Neural progenitor cell (in vitro differentiated cells): ENCODE measurements around the gene FKBP3. TPM values are rescaled to one million over a fixed set of nuclear protein-coding genes. Genes with fewer than 3 reads are reported as not detected.
A peak's percentile ranks its signal among the peaks of the same experiment; 100 is the strongest.
"Not testable (repeated sequence)": the region's sequence is repeated elsewhere in the genome, so short reads cannot be mapped to it uniquely, and the experiment has no call there.

ENCODE experiments used
- DNase-seq: peaks from one replicate; pipeline ENCODE4 v3.0.0-alpha.2; 2016; ENCODE audit warnings: low spot score
- H2AFZ ChIP-seq: fragments of 200-600 bp; sonication (generic); replicated peaks from 2 replicates; pipeline ENCODE4 v1.6.1; 2016; ENCODE audit warnings: antibody characterized with exemption
- H3F3A ChIP-seq: fragments of 200-600 bp; sonication (generic); 2 replicates; pipeline ENCODE4 v1.6.1; 2016; ENCODE audit warnings: antibody characterized with exemption, low read depth
- H3K27ac ChIP-seq: fragments of 200-600 bp; sonication (generic); 2 replicates; pipeline ENCODE4 v1.5.1; 2016; ENCODE audit warnings: mild to moderate bottlenecking
- H3K27me3 ChIP-seq: fragments of 200-600 bp; sonication (generic); 2 replicates; pipeline ENCODE4 v1.6.1; 2016; ENCODE audit warnings: mild to moderate bottlenecking, moderate library complexity
- H3K36me3 ChIP-seq: fragments of 200-600 bp; sonication (generic); 2 replicates; pipeline ENCODE4 v1.5.1; 2016
- H3K4me1 ChIP-seq: fragments of 200-600 bp; sonication (generic); 2 replicates; pipeline ENCODE4 v1.6.1; 2016; ENCODE audit warnings: mixed run types
- H3K4me2 ChIP-seq: fragments of 200-600 bp; sonication (generic); 2 replicates; pipeline ENCODE4 v1.6.1; 2016
- H3K4me3 ChIP-seq: fragments of 200-600 bp; sonication (generic); 2 replicates; pipeline ENCODE4 v1.5.1; 2016
- H3K79me2 ChIP-seq: fragments of 200-600 bp; sonication (generic); 2 replicates; pipeline ENCODE4 v1.6.1; 2016; ENCODE audit warnings: low read depth
- H3K9ac ChIP-seq: fragments of 200-600 bp; sonication (generic); 2 replicates; pipeline ENCODE4 v1.6.1; 2016
- H3K9me3 ChIP-seq: fragments of 200-600 bp; sonication (generic); 2 replicates; pipeline ENCODE4 v1.5.1; 2016; ENCODE audit warnings: low read depth
- H4K20me1 ChIP-seq: fragments of 200-600 bp; sonication (generic); 2 replicates; pipeline ENCODE4 v1.6.1; 2016; ENCODE audit warnings: low read depth
- H3K27ac Mint-ChIP-seq: 3 replicates; pipeline ENCODE4 v1.8.0; 2021; ENCODE audit warnings: mixed read lengths
- H3K27me3 Mint-ChIP-seq: 2 replicates; pipeline ENCODE4 v1.8.0; 2022; ENCODE audit warnings: low read depth, mild to moderate bottlenecking, inconsistent platforms, moderate library complexity, mixed read lengths; ENCODE audit not compliant: insufficient read depth
- H3K36me3 Mint-ChIP-seq: 3 replicates; pipeline ENCODE4 v1.8.0; 2021; ENCODE audit warnings: mixed read lengths
- H3K4me1 Mint-ChIP-seq: 3 replicates; pipeline ENCODE4 v1.8.0; 2021; ENCODE audit warnings: mixed read lengths
- H3K4me3 Mint-ChIP-seq: 3 replicates; pipeline ENCODE4 v1.8.0; 2021; ENCODE audit warnings: mild to moderate bottlenecking, moderate library complexity, mixed read lengths
- H3K9me3 Mint-ChIP-seq: 3 replicates; pipeline ENCODE4 v1.8.0; 2020; ENCODE audit warnings: mixed read lengths
- CTCF ChIP-seq: fragments of 200-600 bp; sonication (generic); IDR thresholded peaks from 2 replicates; pipeline ENCODE4 v1.5.1; 2017; ENCODE audit warnings: antibody characterized with exemption, mild to moderate bottlenecking
- EZH2 ChIP-seq: fragments of 200-600 bp; sonication (generic); IDR thresholded peaks from 2 replicates; pipeline ENCODE4 v1.6.1; 2017; ENCODE audit warnings: antibody characterized with exemption, mild to moderate bottlenecking, moderate library complexity
- EZH2phosphoT487 ChIP-seq: fragments of 200-600 bp; sonication (generic); IDR thresholded peaks from 2 replicates; pipeline ENCODE4 v1.6.1; 2017; ENCODE audit warnings: antibody characterized with exemption
- total RNA-seq: library from RNA; depleted of rRNA; stranded (reverse); fragments of >200 nt; gene quantifications from 2 replicates; pipeline ENCODE4 v1.2.3, GENCODE V29; 2015; ENCODE audit warnings: low replicate concordance

Gene FKBP3
- total RNA-seq, 1 donor from 2014 or later, result 209 TPM

GRCh38 chr14:45144658-45145057 is 10.4 kb upstream of the FKBP3 start:
- H3K27me3 Mint-ChIP-seq, result no peaks in the 10 kb centered on the region
- Histone ChIP-seq H3K9me3 (no peaks in the 10 kb centered on the region), H3K9ac (no peak overlapping the region), H4K20me1 (no peaks in the 10 kb centered on the region), H3K4me2 (no peak overlapping the region), H3K4me3 (no peak overlapping the region), H3F3A (no peaks in the 10 kb centered on the region), H3K27ac (no peak overlapping the region), H2AFZ (no peak overlapping the region), H3K27me3 (no peaks in the 10 kb centered on the region), H3K36me3 (peaks cover 6% of the 10 kb centered on the region), H3K79me2 (peaks cover 62% of the 10 kb centered on the region), H3K4me1 (no peaks in the 10 kb centered on the region)
- no peaks in the 10 kb centered on the region for H3K9me3 Mint-ChIP-seq
- H3K27ac Mint-ChIP-seq, result no peak overlapping the region
- H3K4me1 Mint-ChIP-seq, result no peaks in the 10 kb centered on the region
- no peak for DNase-seq
- TF ChIP-seq EZH2phosphoT487, result no peak
- TF ChIP-seq CTCF, result no peak
- no peak for TF ChIP-seq EZH2
- H3K36me3 Mint-ChIP-seq, result peaks cover 12% of the 10 kb centered on the region
- H3K4me3 Mint-ChIP-seq, result no peak overlapping the region

GRCh38 chr14:45142083-45142482 is 7.8 kb upstream of the FKBP3 start:
- H3F3A ChIP-seq, H3K36me3 ChIP-seq, H3K4me3 ChIP-seq, H3K4me2 ChIP-seq, H3K9me3 Mint-ChIP-seq, H3K27me3 ChIP-seq, H3K9ac ChIP-seq, H4K20me1 ChIP-seq, H3K27ac ChIP-seq, DNase-seq, H3K4me3 Mint-ChIP-seq, H2AFZ ChIP-seq, H3K27ac Mint-ChIP-seq, H3K9me3 ChIP-seq, H3K27me3 Mint-ChIP-seq: not testable (repeated sequence)
- Histone ChIP-seq H3K4me1 (peaks cover 17% of the 10 kb centered on the region), H3K79me2 (peaks cover 81% of the 10 kb centered on the region)
- Mint-ChIP-seq H3K4me1 (peaks cover 16% of the 10 kb centered on the region), H3K36me3 (peaks cover 12% of the 10 kb centered on the region)

- H3K4me1 Mint-ChIP-seq, result peaks cover 18% of the 10 kb centered on the region
- Histone ChIP-seq H3K4me1 (peaks cover 21% of the 10 kb centered on the region), H2AFZ (no peak overlapping the region), H3K9me3 (no peaks in the 10 kb centered on the region), H3K4me2 (no peak overlapping the region), H3F3A (peaks cover 10% of the 10 kb centered on the region), H3K27ac (no peak overlapping the region), H3K9ac (no peak overlapping the region), H3K4me3 (no peak overlapping the region), H3K79me2 (peaks cover 86% of the 10 kb centered on the region), H3K36me3 (peaks cover 6% of the 10 kb centered on the region), H3K27me3 (no peaks in the 10 kb centered on the region), H4K20me1 (peaks cover 15% of the 10 kb centered on the region)
- DNase-seq, result no peak
- peaks cover 10% of the 10 kb centered on the region for H3K36me3 Mint-ChIP-seq
- no peak overlapping the region for H3K4me3 Mint-ChIP-seq
- H3K9me3 Mint-ChIP-seq, result no peaks in the 10 kb centered on the region
- H3K27me3 Mint-ChIP-seq, result no peaks in the 10 kb centered on the region
- no peak overlapping the region for H3K27ac Mint-ChIP-seq
- TF ChIP-seq EZH2phosphoT487, result no peak
- TF ChIP-seq CTCF, result no peak
- no peak for TF ChIP-seq EZH2
These were observed 6.4 kb upstream of the FKBP3 start for GRCh38 chr14:45140661-45141187.

GRCh38 chr14:45136399-45136798 is 2.1 kb upstream of the FKBP3 start:
- H3K4me1 Mint-ChIP-seq, result peaks cover 22% of the 10 kb centered on the region
- Histone ChIP-seq H3K9ac (peak overlapping the region; percentile 69), H3K27ac (peak overlapping the region; percentile 81), H3K4me2 (peak overlapping the region; percentile 97), H3F3A (peaks cover 15% of the 10 kb centered on the region), H3K9me3 (no peaks in the 10 kb centered on the region), H3K4me1 (peaks cover 38% of the 10 kb centered on the region), H3K79me2 (peaks cover 79% of the 10 kb centered on the region), H4K20me1 (peaks cover 21% of the 10 kb centered on the region), H3K36me3 (peaks cover 6% of the 10 kb centered on the region), H3K27me3 (no peaks in the 10 kb centered on the region), H3K4me3 (peak overlapping the region; percentile 94), H2AFZ (peak overlapping the region; percentile 67)
- H3K36me3 Mint-ChIP-seq, result no peaks in the 10 kb centered on the region
- H3K27me3 Mint-ChIP-seq, result no peaks in the 10 kb centered on the region
- H3K9me3 Mint-ChIP-seq, result no peaks in the 10 kb centered on the region
- H3K27ac Mint-ChIP-seq, result peak overlapping the region; percentile 87
- DNase-seq, result peak; percentile 3
- TF ChIP-seq EZH2phosphoT487 (no peak), EZH2 (no peak)
- H3K4me3 Mint-ChIP-seq, result peak overlapping the region; percentile 96
